ENCODE results near the gene ZP4. TPM values are rescaled to one million over a fixed set of nuclear protein-coding genes. Genes with fewer than 3 reads are reported as not detected.

ZP4 gene
- total and polyA plus RNA-seq, 2 experiments from 2014 or later = not detected

- TF ChIP-seq ZNF462 (CRISPR knock-in tag; IDR thresholded peaks at IDR 0.05) = no peak
- no peak for TF ChIP-seq EZH2phosphoT487 (IDR thresholded peaks at IDR 0.05; ENCODE audit: unreplicated experiment)
- TF ChIP-seq ETS1 (IDR thresholded peaks at IDR 0.05) = no peak
- TF ChIP-seq ZNF114 (CRISPR knock-in tag; IDR thresholded peaks at IDR 0.05) = no peak
- TF ChIP-seq STAT1 (IDR thresholded peaks at IDR 0.05; ENCODE audit: unreplicated experiment) = no peak
Measured at GRCh38 chr1:237879195-237879594, 11.5 kb downstream of the ZP4 start (continued).

GRCh38 chr1:237878406-237878805 lies 12.3 kb downstream of the ZP4 start:
- no peaks in the 10 kb centered on the region for H3K36me3 ChIP-seq (ENCODE audit: insufficient read depth)
- H3K4me1 Mint-ChIP-seq = peaks cover 8% of the 10 kb centered on the region
- no peaks in the 10 kb centered on the region for H4K20me1 ChIP-seq (replicated peaks; ENCODE audit: insufficient read depth)
- H3K27me3 ChIP-seq (ENCODE audit: insufficient read depth) = no peaks in the 10 kb centered on the region
- H3K79me2 ChIP-seq (replicated peaks; ENCODE audit: insufficient read depth) = no peaks in the 10 kb centered on the region
- no peak for DNase-seq (ENCODE audit: low spot score)
- no peak overlapping the region for H3K27ac Mint-ChIP-seq
- H3K4me1 ChIP-seq (ENCODE audit: insufficient read depth) = no peaks in the 10 kb centered on the region
- H3K4me3 Mint-ChIP-seq = no peak overlapping the region
- H3K9me2 ChIP-seq (ENCODE audit: insufficient read depth) = 0 out of 2 replicates have a peak, but pooled peaks cover 10% of the 10 kb centered on the region
- H3K27me3 Mint-ChIP-seq (ENCODE audit: insufficient read depth, low read depth, poor library complexity) = peaks cover 3% of the 10 kb centered on the region
- no peak overlapping the region for H2AFZ ChIP-seq
- H3F3A ChIP-seq (replicated peaks; ENCODE audit: low read depth) = no peaks in the 10 kb centered on the region
- no peaks in the 10 kb centered on the region for H3K36me3 Mint-ChIP-seq (ENCODE audit: low read depth)
- H3K4me3 ChIP-seq = no peak overlapping the region
- no peak overlapping the region for H3K27ac ChIP-seq (ENCODE audit: low read depth)
- H3K9me3 Mint-ChIP-seq = no peaks in the 10 kb centered on the region; the same call in 2 of the 3 replicates
- no peak for ATAC-seq
- H3K4me2 ChIP-seq = no peak overlapping the region
- TF ChIP-seq ZNF462 (CRISPR knock-in tag; IDR thresholded peaks at IDR 0.05) = no peak
- no peak for TF ChIP-seq POLR2AphosphoS5 (IDR thresholded peaks at IDR 0.05; ENCODE audit: low read depth)
- TF ChIP-seq EZH2 (IDR thresholded peaks at IDR 0.05; ENCODE audit: low read depth, unreplicated experiment) = no peak
- TF ChIP-seq ZNF114 (CRISPR knock-in tag; IDR thresholded peaks at IDR 0.05) = no peak
- no peak for TF ChIP-seq ETS1 (IDR thresholded peaks at IDR 0.05)
- no peak for TF ChIP-seq STAT1 (IDR thresholded peaks at IDR 0.05; ENCODE audit: unreplicated experiment)

Data from GM23338 (cell line).